HG02970 (cell line): ENCODE results near the gene ARHGAP5.
A peak's percentile ranks its signal among the peaks of the same experiment; 100 is the strongest.

ENCODE experiments used
- ATAC-seq: cut with Tn5 transposase; IDR thresholded peaks from one replicate; pipeline ENCODE4 v1.9.1; 2021; ENCODE audit warnings: mild to moderate bottlenecking, moderate library complexity, moderate number of reproducible peaks; ENCODE audit not compliant: unreplicated experiment, low FRiP score

ARHGAP5 gene

DNA sequence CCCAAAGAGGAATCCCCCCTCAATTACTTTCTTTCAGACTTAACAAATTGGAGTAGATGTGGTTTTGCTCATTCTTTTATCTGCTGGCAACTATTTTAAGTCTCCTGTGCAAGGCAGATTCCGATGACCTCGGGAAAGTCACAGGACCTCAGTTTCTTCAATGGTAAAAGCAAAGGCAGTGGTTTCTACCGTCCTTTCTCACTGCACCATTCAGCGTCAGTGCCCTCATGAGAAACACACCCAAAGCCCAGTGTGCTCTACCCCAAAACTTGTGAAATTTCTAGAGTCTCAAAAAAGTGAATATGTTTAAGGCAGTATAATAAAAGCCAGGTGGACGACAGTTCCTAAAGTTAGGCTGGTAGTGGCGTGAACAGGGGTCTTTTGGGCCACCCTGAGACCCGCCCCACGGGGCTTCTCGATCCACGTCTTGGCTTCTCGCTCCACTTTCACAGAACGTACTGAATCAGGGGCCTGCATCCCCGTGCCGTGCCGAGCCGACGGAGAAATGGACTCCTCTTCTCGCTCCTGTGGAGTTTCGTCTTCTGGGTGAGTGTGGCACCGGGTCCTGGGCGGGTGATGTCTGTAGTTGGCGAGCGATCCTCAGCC lies 1.3 kb upstream of the ARHGAP5 start:
- peak; percentile 14 for ATAC-seq

- ATAC-seq: peak; percentile 59
Measured at GRCh38 chr14:32076278-32077080, 625 bp upstream of the ARHGAP5 start.

DNA sequence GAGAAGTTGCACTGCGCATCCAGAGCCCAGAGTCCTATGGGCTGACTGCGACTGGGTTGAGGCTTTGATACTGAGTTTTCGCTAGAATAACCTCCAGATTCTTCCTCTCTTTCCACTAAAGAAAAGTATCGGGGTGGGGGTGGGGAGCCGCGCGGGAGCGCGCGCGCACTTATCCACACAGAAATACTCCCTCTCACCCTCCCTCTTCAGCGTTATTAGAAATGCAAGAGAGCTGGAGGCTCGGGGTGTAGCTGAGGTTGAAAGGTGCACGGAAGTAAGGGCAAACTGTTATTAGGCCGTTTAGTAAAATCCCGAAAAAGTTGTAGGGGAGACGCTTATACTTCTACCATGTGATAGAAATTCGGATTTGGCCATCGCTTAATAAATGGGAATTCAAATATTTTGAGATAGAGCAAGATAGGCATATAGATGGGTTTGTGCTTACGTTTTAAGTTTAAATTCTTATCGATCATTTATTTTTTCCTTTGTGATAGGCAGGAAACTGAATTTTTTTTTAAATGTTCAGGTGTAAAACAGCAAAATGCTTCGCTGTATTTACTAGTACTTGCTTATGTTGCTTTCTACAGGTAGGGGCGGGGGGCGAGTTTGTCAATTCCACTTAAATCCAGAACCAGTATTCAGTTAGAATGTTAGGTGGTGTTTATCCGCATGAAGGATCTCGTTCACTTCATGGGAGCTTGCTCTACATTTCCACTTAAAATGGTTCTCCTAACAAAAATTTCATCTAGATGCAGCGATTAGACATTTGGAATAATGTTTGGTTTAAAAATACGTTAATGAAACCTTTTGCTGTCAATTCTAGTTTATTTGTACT lies 1.1 kb downstream of the ARHGAP5 start:
- no peak for ATAC-seq

DNA sequence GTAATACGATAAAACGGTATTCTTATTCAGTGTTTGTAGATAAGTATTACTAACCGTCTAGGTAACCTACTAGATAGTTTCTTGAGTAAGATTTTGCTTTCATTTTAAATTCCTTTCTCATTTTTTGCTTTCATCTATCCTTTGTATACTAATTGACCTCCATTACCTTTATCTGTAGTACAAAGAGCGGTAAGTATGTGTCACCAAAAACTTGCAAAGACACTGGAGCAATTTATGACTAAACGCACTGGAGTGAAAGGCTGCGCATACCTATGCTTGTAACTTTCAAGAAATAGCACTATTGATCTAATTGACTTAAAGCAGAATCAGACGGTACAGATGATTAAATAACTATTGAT lies 1.7 kb downstream of the ARHGAP5 start:
- no peak for ATAC-seq

DNA sequence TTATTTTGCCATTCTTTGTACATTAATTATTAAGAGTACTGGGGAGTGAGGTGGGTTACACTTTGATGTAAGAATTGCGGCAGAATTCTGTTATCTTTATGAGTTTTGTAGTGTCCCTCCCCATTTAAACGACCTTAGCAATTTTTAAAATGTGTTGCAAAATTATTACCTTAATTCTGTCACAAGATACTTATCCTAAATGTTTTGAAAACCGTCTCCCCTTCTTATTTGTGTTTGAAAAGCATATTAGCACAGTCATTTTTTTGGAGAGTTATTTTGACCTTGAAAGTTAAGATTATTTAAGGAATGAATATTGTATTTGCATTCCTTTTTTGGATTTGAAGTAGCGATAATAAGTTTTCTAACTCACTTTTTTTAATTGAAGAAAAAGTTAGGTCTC lies 2.2 kb downstream of the ARHGAP5 start:
- no peak for ATAC-seq

GRCh38 chr14:32080001-32080510 lies 3.0 kb downstream of the ARHGAP5 start:
- no peak for ATAC-seq

DNA sequence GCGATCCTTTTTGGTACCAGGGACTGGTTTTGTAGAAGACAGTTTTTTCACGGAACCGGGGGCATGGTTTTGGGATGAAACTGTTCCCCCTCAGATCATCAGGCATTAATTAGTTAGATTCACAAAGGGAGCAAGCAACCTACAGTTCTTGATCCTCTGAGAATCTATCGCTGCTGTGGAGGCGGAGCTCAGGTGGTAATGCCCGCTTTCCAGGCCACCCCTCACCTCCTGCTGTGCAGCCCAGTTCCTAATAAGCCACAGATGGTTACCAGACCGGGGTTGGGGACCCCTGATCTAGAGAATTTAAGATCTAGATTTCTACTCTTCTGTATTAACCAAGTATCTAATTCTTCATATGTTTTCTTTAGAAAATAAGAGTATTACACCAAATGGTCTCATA lies 4.8 kb downstream of the ARHGAP5 start:
- no peak for ATAC-seq

DNA sequence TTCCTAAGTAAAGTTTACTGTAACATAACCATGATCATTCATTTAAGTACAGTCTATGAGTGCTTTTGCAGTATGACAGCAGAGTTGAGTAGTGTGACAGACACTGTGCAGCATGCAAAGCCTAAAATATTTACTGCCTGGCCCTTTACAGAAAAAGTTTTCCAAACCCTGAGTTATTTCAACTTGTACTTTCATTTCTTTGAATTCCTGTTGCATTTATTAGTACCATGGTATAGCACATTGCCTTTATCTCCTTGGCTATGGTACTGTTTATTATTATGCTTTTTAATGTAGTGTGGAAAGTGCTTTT lies 6.2 kb downstream of the ARHGAP5 start:
- ATAC-seq: no peak

- no peak for ATAC-seq
Measured at GRCh38 chr14:32083789-32084188, 6.7 kb downstream of the ARHGAP5 start.

DNA sequence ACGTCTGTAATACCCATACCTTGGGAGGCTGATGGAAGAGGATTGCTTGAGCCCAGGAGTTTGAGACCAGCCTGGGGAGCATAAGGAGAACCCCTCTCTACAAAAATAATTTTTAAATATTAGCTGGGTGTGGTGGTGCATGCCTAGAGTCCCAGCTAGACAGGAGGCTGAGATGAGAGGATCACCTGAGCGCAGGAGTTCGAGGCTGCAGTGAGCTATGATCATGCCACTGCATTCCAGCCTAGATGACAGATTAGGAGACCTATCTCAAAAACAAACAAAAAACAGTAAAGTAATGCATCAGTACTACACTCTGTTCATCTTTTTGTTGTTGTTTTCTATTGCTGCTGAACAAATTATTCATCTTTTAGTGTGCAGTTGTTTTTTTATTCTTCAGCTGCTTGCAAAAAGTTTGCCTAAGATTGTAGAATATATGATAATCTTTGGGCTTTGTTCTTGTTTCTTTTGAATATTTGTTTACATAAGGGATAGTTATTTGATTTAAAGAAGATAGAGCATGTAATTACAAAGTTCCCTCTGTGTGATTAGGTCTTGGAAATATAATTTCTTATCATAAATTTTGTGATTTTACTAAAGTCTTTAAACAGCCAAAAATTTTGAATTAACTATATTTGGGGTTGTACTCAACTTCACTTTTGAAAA lies 8.2 kb downstream of the ARHGAP5 start:
- no peak for ATAC-seq

DNA sequence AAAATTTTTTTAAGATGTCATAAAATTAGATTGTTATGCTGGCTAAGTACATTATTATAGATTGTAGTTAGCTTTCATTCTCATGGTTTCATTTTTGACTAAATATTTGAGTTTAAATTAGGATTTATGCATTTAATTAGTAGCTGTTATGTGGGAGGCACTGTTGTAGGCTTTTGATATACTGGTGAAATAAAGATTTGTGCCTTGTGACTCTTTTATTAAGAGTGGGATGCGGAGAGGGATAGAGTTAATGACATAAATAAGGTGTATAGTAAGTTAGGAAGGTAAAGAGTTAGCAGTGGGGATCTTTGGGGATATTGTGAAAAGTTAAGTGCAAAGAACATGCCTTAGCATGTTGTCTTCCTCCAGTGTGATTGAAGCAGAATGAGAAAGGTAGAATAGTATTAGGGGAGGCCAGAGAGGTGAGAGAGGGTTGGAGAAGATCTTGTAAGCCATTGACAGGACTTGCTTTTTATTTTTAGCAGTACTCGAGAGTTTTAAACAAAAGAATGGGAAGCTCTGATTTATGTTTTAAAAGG lies 8.8 kb downstream of the ARHGAP5 start:
- ATAC-seq: no peak

DNA sequence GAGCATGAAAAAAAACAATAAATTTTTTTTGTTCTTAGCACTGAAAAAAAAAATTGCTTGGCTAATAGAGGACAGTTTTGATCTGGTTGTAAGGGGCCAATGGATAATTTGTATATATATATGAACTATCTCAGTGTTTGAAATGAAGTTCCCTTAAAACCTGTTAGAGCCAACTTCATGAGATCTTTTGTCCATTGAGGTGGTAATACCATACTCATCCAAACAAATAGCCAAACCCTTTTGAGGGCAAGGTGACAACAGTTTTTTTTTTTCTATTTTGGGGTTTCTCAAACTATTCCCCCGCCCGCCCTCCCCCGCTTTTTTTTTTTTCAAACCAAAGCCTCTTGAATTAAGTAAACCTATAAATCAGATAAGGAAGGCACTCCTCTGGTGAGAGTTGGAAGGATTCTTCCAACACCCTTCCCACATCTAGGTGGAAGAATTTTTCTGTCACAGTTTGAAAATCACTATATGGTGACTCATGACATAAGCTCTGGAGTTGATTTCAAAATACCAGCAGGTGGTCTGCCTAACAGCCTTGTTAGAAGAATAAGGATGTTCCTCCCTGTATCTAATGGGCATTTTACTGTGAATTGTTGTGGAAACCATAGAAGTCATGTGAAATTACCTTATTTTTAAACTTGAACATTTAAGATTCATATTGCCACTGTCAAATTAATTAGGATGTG lies 10.2 kb downstream of the ARHGAP5 start:
- ATAC-seq: no peak

DNA sequence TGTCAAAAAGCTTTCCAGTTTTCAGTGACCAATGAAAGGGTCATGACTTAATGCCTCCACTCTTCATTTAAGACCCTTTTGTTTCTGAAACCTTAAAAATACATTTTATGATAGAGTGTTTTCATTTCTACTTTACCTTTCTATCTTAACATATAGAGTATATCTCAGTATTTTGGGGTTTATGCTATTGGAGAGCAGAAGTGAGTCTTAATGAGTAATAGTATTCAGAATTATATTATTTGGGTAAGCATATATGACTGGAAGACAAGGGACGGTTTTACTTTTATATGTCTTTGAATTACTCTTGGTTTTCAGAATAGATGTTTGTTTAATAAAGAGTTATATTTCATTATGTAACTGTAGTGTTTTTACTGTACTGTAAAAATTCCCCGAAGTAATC lies 10.8 kb downstream of the ARHGAP5 start:
- no peak for ATAC-seq

- ATAC-seq: no peak
Measured at GRCh38 chr14:32090686-32091085, 13.6 kb downstream of the ARHGAP5 start.

DNA sequence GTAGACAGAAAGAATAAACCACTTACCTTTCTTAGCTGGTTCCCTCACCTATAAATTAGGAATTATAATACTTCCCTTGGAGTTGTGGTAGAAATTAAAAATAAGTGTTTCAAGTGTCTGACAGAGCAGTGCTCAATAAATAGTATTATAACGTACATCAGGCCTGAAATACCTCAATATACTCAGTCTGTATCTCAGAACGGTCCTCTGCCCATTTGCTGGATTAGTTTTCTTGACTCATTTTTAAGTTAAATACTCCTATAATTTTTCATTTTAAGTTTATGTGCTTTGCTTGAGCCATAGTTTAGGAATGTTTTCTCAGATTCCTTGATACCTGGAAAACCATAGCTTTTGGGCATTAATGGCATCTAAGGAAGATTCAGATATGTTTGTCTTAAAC lies 22.4 kb downstream of the ARHGAP5 start:
- ATAC-seq: no peak

- ATAC-seq: no peak
Measured at GRCh38 chr14:32100175-32100574, 23.1 kb downstream of the ARHGAP5 start.

DNA sequence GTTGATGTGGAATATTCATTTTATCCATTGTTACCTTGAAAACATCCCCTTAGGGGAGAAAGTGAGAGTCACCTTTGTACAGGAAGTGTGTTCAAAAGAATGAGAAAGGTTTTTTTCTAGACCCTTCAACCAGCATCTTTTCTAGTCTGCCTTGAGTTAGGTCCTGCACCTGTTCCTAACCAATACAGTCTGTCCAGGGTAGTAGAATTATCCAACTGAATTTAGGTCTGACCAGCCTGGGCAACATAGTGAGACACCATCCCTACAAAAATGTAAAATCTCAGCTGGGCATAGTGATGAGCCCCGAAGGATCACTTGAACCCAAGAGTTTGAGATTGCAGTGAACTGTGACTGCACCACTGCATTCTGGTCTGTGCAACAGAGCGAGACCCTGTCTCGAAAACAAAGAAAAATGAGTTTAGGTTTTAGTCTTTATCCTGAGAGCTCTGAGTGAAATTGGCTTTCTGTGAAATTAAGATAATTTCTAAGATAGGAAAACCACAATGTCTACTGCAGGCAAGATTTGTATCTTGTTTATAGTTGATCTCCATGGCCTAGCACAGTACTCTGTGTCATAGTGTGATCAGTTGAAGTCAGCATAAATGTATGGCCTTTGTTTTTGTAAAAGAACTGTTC lies 25.2 kb downstream of the ARHGAP5 start:
- ATAC-seq: no peak

GRCh38 chr14:32102968-32103367 lies 25.9 kb downstream of the ARHGAP5 start:
- ATAC-seq: no peak

DNA sequence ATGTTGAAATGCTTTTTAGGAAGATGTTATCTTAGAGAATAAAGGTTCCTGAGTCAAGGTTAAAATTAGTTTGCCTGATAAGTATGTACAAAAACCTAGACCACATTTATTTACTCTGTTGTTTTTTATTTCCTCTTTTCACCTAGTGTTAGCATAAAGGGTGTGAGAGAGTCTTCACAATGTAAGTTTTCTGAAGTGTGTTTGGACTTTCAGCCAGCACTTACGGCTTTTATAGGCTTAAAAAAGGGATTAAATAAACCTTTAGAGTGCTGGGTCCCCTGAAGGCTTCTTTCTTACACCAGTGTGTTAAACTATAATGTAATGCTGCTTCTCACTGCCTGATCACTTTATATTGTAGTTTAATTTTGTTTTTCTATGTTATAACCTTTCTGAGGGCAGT lies 27.2 kb downstream of the ARHGAP5 start:
- no peak for ATAC-seq

DNA sequence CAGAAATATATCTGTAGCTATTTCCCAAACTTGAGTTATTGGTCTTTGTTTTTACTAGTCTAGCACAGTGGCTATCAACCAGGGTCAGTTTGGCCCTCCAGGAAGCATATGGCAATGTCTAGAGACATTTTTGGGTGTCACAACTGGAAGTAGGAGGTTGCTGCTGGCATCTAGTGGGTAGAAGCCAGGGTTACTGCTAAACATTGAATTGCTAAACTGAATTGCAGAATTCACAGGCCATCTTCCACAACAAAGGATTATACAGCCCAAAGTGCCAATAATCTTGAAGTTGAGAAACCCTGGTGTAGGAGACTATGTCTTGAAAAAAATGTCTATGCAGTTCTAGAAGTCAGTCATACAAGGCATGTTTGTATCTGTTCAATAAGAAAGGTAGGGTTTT lies 27.7 kb downstream of the ARHGAP5 start:
- ATAC-seq: no peak
